Spleen (tissue), 11 donors: ENCODE measurements around the gene GBA2. TPM values are rescaled to one million over a fixed set of nuclear protein-coding genes. Genes with fewer than 3 reads are reported as not detected.

Source experiments
- DNase-seq: peaks from one replicate; pipeline ENCODE4 v3.0.0-alpha.2; 2020
- H3K27ac ChIP-seq, 8 donors: fragments of 200-600 bp; sonication (generic) in 7 of 8; 1 replicate in 4 of 8; 2 replicates in 4 of 8; pipeline versions ENCODE4 v1.5.0 to v1.8.0; 2016 to 2021; ENCODE audit warnings: inconsistent platforms in 4 of 8, mild to moderate bottlenecking in 4 of 8, moderate library complexity in 1 of 8
- H3K27me3 ChIP-seq, 7 donors: fragments of 200-600 bp; sonication (generic) in 6 of 7; replicated peaks in 1 of 7; 1 replicate in 4 of 7; 2 replicates in 3 of 7; pipeline versions ENCODE4 v1.5.0 to v1.8.0; 2016 to 2021; ENCODE audit warnings: inconsistent platforms in 3 of 7, mild to moderate bottlenecking in 1 of 7
- H3K36me3 ChIP-seq, 6 donors: fragments of 200-600 bp; sonication (generic) in 5 of 6; 1 replicate in 4 of 6; 2 replicates in 2 of 6; pipeline versions ENCODE4 v1.5.0 to v1.8.0; 2016 to 2021; ENCODE audit warnings: inconsistent platforms in 2 of 6
- H3K4me1 ChIP-seq, 6 donors: fragments of 200-600 bp; sonication (generic) in 5 of 6; 1 replicate in 3 of 6; 2 replicates in 3 of 6; pipeline versions ENCODE4 v1.5.0 to v1.8.0; 2016 to 2021; ENCODE audit warnings: inconsistent platforms in 3 of 6
- H3K4me3 ChIP-seq, 8 donors: fragments of 200-600 bp; sonication (generic) in 7 of 8; 1 replicate in 4 of 8; 2 replicates in 4 of 8; pipeline versions ENCODE4 v1.5.0 to v1.8.0; 2016 to 2021; ENCODE audit warnings: inconsistent platforms in 4 of 8, mild to moderate bottlenecking in 4 of 8, moderate library complexity in 2 of 8
- H3K9me3 ChIP-seq, 8 donors: fragments of 200-600 bp; sonication (generic) in 7 of 8; 1 replicate in 4 of 8; 2 replicates in 4 of 8; pipeline versions ENCODE4 v1.5.0 to v1.8.0; 2016 to 2021; ENCODE audit warnings: inconsistent platforms in 4 of 8
- CTCF ChIP-seq, 11 experiments: fragments of 200-600 bp in 7 of 11; fragments of 450-650 bp in 4 of 11; sonication (generic) in 4 of 11; IDR thresholded peaks in 8 of 11; conservative IDR thresholded peaks in 3 of 11; 1 replicate in 7 of 11; 2 replicates in 4 of 11; pipeline versions ENCODE4 v1.4.0 to v1.8.0; 2016 to 2021; ENCODE audit warnings: antibody characterized with exemption in 11 of 11, inconsistent platforms in 4 of 11, mild to moderate bottlenecking in 1 of 11
- POLR2A ChIP-seq, 3 donors: fragments of 450-650 bp; IDR thresholded peaks; one replicate each; pipeline ENCODE4 v1.5.1; 2017; ENCODE audit warnings: antibody characterized with exemption in 3 of 3, mild to moderate bottlenecking in 1 of 3
- POLR2AphosphoS5 ChIP-seq, 3 donors: sonication (generic); formaldehyde crosslinking; IDR thresholded peaks; one replicate each; pipeline ENCODE4 v1.5.1; 2017; ENCODE audit warnings: antibody characterized with exemption in 3 of 3
- WGBS, 5 donors: extraction: QIAGEN DNeasy Blood & Tissue Kit in 3 of 5; methylation state at CpG; one replicate each; pipeline versions ENCODE4 v1.1.5 to v1.1.7; 2013 to 2018; 5-methylcytosine and 5-hydroxymethylcytosine counted together
- intact Hi-C: fragments of 100-400 bp; cut with DNase I; formaldehyde crosslinking; loops from one replicate; pipeline ENCODE4 v1.15.0; 2023; ENCODE audit warnings: low total_unique reads
- polyA plus RNA-seq, 3 donors: library from polyadenylated mRNA; stranded (reverse); fragments of 200-250 nt; gene quantifications; one replicate each; pipeline ENCODE4 v1.2.1, GENCODE V29; 2013
- total RNA-seq, 7 donors: library from RNA; depleted of rRNA in 3 of 7; stranded (reverse); fragments of >200 nt in 3 of 7; fragmentation: NEBNext Ultra II Directional in 4 of 7; extraction: Animal tissue kit (Norgen Biotek cat#: 25700) in 4 of 7; gene quantifications; one replicate each; pipeline versions ENCODE4 v1.1.0 to v1.2.1, GENCODE V29; 2016 to 2021
- donor health status: healthy with polysubstance abuse.
- donor health status: DM: no; HTN: no; CAD: no; lungs with moderate emphysema.
- donor health status: DM: no; HTN: no; CAD: no.
- donor health status: Bipolar disorder and iron deficiency.
- donor health status: healthy.
- donor health status: DM: no; HTN: no; CAD: no.
- donor health status: DM: yes; HTN: yes; CAD: no.

Gene GBA2
- total and polyA plus RNA-seq, 10 donors, result 22.8 to 111 (median 73.1) TPM

DNA sequence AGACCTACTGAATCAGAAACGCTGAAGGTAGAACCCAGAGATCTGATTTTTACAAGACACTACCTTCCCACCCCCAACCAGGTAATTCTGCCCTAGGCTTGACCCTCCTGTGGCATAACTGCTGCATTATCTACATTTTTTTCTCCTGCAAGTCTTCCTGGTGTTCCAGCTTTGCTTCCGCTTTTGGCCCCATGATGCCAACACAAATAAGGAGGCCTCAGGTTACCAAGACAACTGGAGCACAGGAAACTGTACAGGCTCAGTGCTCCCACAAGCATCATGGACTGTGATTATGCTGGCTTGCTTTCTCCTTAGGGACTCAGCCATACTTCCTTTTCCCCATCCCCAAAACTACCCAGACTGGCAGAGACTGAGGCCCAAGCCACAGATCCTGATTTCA is 11.6 kb upstream of the GBA2 start:
- Histone ChIP-seq H3K36me3 (peaks cover 0 to under 1% (median 0%) of the 10 kb centered on the region in 6 donors), H3K9me3 (no peaks in the 10 kb centered on the region), H3K4me1 (peaks cover 24 to 54% (median 32%) of the 10 kb centered on the region in 6 donors), H3K27me3 (no peaks in the 10 kb centered on the region), H3K4me3 (no peak overlapping the region), H3K27ac (no peak overlapping the region)
- intact Hi-C loops, result no loop called here
- no peak for DNase-seq
- no peak for TF ChIP-seq POLR2AphosphoS5 (IDR thresholded peaks at IDR 0.05)
- TF ChIP-seq CTCF (IDR thresholded peaks at IDR 0.05 in 8 of 11, conservative IDR thresholded peaks at IDR 0.05 in 3 of 11), result no peak
- no peak for TF ChIP-seq POLR2A (IDR thresholded peaks at IDR 0.05)
- 41 to 61% (median 53%) methylated on average over 2 of the region's 2 CpGs for WGBS, 5 donors

- H3K4me1 ChIP-seq, result peaks cover 24 to 61% (median 34%) of the 10 kb centered on the region in 6 donors
- no peak overlapping the region for H3K27ac ChIP-seq
- no peaks in the 10 kb centered on the region for H3K27me3 ChIP-seq
- intact Hi-C loops, result no loop called here
- H3K9me3 ChIP-seq, result no peaks in the 10 kb centered on the region
- TF ChIP-seq POLR2A (IDR thresholded peaks at IDR 0.05) (no peak), POLR2AphosphoS5 (IDR thresholded peaks at IDR 0.05) (no peak), CTCF (IDR thresholded peaks at IDR 0.05 in 8 of 11, conservative IDR thresholded peaks at IDR 0.05 in 3 of 11) (no peak)
- H3K4me3 ChIP-seq, result no peak overlapping the region
- DNase-seq, result no peak
- WGBS, 5 donors, result 94 to 98% (median 96%) methylated on average over 4 of the region's 4 CpGs
- peaks cover 0 to 9% (median 0%) of the 10 kb centered on the region in 6 donors for H3K36me3 ChIP-seq
Observed at GRCh38 chr9:35759795-35760194, 10.8 kb upstream of the GBA2 start.

- H3K36me3 ChIP-seq, result peaks cover 0 to 21% (median 10%) of the 10 kb centered on the region in 6 donors
- no peaks in the 10 kb centered on the region for H3K9me3 ChIP-seq
- H3K27ac ChIP-seq, result peak overlapping the region; percentile 22 to 96 (median 86)
- intact Hi-C loops, result no loop called here
- WGBS, 5 donors, result 23 to 39% (median 35%) methylated on average over 3 of the region's 3 CpGs
- TF ChIP-seq POLR2A (IDR thresholded peaks at IDR 0.05), result no peak
- TF ChIP-seq CTCF (IDR thresholded peaks at IDR 0.05 in 8 of 11, conservative IDR thresholded peaks at IDR 0.05 in 3 of 11), result no peak
- TF ChIP-seq POLR2AphosphoS5 (IDR thresholded peaks at IDR 0.05), result no peak
- H3K27me3 ChIP-seq, result no peaks in the 10 kb centered on the region
- DNase-seq, result no peak
- peaks cover 24 to 65% (median 34%) of the 10 kb centered on the region in 6 donors for H3K4me1 ChIP-seq
- no peak overlapping the region for H3K4me3 ChIP-seq
Observed at GRCh38 chr9:35758475-35759050, 9.5 kb upstream of the GBA2 start.

- Histone ChIP-seq H3K4me1 (peaks cover 24 to 65% (median 34%) of the 10 kb centered on the region in 6 donors), H3K27me3 (no peaks in the 10 kb centered on the region), H3K4me3 (peak overlapping the region in 4 of 8 donors; percentile 50 to 75 (median 66)), H3K9me3 (no peaks in the 10 kb centered on the region), H3K27ac (peak overlapping the region; percentile 38 to 96 (median 90)), H3K36me3 (peaks cover 0 to 28% (median 17%) of the 10 kb centered on the region in 6 donors)
- intact Hi-C loops, result no loop called here
- TF ChIP-seq CTCF (IDR thresholded peaks at IDR 0.05 in 8 of 11, conservative IDR thresholded peaks at IDR 0.05 in 3 of 11) (no peak), POLR2A (IDR thresholded peaks at IDR 0.05) (no peak), POLR2AphosphoS5 (IDR thresholded peaks at IDR 0.05) (no peak)
- no peak for DNase-seq
Observed at GRCh38 chr9:35757892-35758275, 8.9 kb upstream of the GBA2 start.
